GM12878 (cell line): ENCODE measurements around the gene TIGAR.

ENCODE experiments used
- CBFB ChIP-seq: IDR thresholded peaks from 2 replicates; pipeline ENCODE4 v1.6.1; 2016; ENCODE audit warnings: antibody characterized with exemption, low read depth
- CTCF ChIP-seq, 3 experiments: IDR thresholded peaks in 2 of 3; conservative IDR thresholded peaks in 1 of 3; 2 replicates each; pipeline ENCODE4 v1.5.1; 2011; ENCODE audit warnings: low read depth in 3 of 3, low read length in 3 of 3, mild to moderate bottlenecking in 3 of 3, control low read depth in 2 of 3, moderate library complexity in 2 of 3, inconsistent platforms in 1 of 3, mixed read lengths in 1 of 3; ENCODE audit not compliant: control insufficient read depth in 2 of 3, insufficient read depth in 1 of 3; ENCODE audit errors: extremely low read depth in 1 of 3
- EP300 ChIP-seq, 2 experiments: fragments of 150-350 bp in 1 of 2; IDR thresholded peaks; 2 replicates each; pipeline ENCODE4 v1.6.1; 2011 to 2012; ENCODE audit warnings: low read depth in 2 of 2, low read length in 2 of 2, borderline replicate concordance in 1 of 2, improper control_type of control experiment in 1 of 2, inconsistent platforms in 1 of 2; ENCODE audit not compliant: control insufficient read depth in 1 of 2
- ESRRA ChIP-seq: IDR thresholded peaks from 2 replicates; pipeline ENCODE4 v1.6.1; 2012; ENCODE audit warnings: mild to moderate bottlenecking, low read length, improper control_type of control experiment
- EZH2 ChIP-seq: IDR thresholded peaks from 2 replicates; pipeline ENCODE4 v1.6.1; 2012; ENCODE audit warnings: low read depth, mild to moderate bottlenecking, control low read depth, inconsistent platforms, low read length, borderline replicate concordance; ENCODE audit not compliant: control insufficient read depth
- FOXK2 ChIP-seq: fragments of 450-650 bp; IDR thresholded peaks from 2 replicates; pipeline ENCODE4 v1.6.1; 2017; ENCODE audit warnings: mild to moderate bottlenecking, moderate library complexity
- HCFC1 ChIP-seq: fragments of 150-350 bp; IDR thresholded peaks from 2 replicates; pipeline ENCODE4 v1.6.1; 2014; ENCODE audit warnings: low read length
- KDM1A ChIP-seq: fragments of 200-600 bp; sonication (generic); IDR thresholded peaks from 2 replicates; pipeline ENCODE4 v1.6.1; 2016; ENCODE audit warnings: borderline replicate concordance
- MAX ChIP-seq: IDR thresholded peaks from 2 replicates; pipeline ENCODE4 v1.6.1; 2012; ENCODE audit warnings: low read depth, low read length, improper control_type of control experiment
- MYC ChIP-seq: IDR thresholded peaks from 2 replicates; pipeline ENCODE4 v1.6.1; 2011; ENCODE audit warnings: mild to moderate bottlenecking, low read length, moderate library complexity, inconsistent platforms; ENCODE audit not compliant: insufficient read depth, insufficient replicate concordance, insufficient read length, severe bottlenecking
- NBN ChIP-seq: fragments of 450-650 bp; IDR thresholded peaks from 2 replicates; pipeline ENCODE4 v1.6.1; 2016
- POLR2A ChIP-seq: IDR thresholded peaks from 2 replicates; pipeline ENCODE4 v1.6.1; 2011; ENCODE audit warnings: low read depth, mild to moderate bottlenecking, low read length
- SUZ12 ChIP-seq: fragments of 200-600 bp; sonication (generic); IDR thresholded peaks from one replicate; pipeline ENCODE4 v1.6.1; 2018; ENCODE audit warnings: antibody characterized with exemption, mild to moderate bottlenecking; ENCODE audit not compliant: unreplicated experiment
- TCF7 ChIP-seq: IDR thresholded peaks from 2 replicates; pipeline ENCODE4 v1.6.1; 2014; ENCODE audit warnings: antibody characterized with exemption, borderline replicate concordance

- TF ChIP-seq MAX (no peak), NBN (no peak), POLR2A (peak; percentile 31), CBFB (no peak), HCFC1 (no peak), FOXK2 (no peak), EZH2 (no peak), MYC (no peak), TCF7 (no peak), KDM1A (no peak), EP300 (IDR thresholded peaks at IDR 0.05; ENCODE audit: borderline replicate concordance in 1 of 2, control insufficient read depth in 1 of 2, low read depth in 2 of 2, low read length in 2 of 2) (no peak), CTCF (IDR thresholded peaks at IDR 0.05 in 2 of 3, conservative IDR thresholded peaks at IDR 0.05 in 1 of 3; ENCODE audit: control insufficient read depth in 2 of 3, extremely low read depth in 1 of 3, insufficient read depth in 1 of 3, low read depth in 3 of 3, low read length in 3 of 3) (no peak), ESRRA (no peak), SUZ12 (no peak)
Observed at GRCh38 chr12:4355156-4356040, 34.4 kb downstream of the TIGAR start.
